ENCODE results near the gene TMEM212.
A peak's percentile ranks its signal among the peaks of the same experiment; 100 is the strongest.

Gene TMEM212

GRCh38 chr3:171842864-171843518 lies at the start of gene TMEM212:
TMEM212 (plus strand) TSS chr3:171843349; CDS start chr3:171843384, 35 bp downstream.
- Mint-ChIP-seq H3K36me3 (no peaks in the 10 kb centered on the region), H3K4me1 (no peaks in the 10 kb centered on the region), H3K4me3 (no peak within 1 kb of the TSS), H3K27ac (no peak within 1 kb of the TSS), H3K9me3 (no peaks in the 10 kb centered on the region), H3K27me3 (peaks cover 18% of the 10 kb centered on the region)
- ATAC-seq: no peak

DNA sequence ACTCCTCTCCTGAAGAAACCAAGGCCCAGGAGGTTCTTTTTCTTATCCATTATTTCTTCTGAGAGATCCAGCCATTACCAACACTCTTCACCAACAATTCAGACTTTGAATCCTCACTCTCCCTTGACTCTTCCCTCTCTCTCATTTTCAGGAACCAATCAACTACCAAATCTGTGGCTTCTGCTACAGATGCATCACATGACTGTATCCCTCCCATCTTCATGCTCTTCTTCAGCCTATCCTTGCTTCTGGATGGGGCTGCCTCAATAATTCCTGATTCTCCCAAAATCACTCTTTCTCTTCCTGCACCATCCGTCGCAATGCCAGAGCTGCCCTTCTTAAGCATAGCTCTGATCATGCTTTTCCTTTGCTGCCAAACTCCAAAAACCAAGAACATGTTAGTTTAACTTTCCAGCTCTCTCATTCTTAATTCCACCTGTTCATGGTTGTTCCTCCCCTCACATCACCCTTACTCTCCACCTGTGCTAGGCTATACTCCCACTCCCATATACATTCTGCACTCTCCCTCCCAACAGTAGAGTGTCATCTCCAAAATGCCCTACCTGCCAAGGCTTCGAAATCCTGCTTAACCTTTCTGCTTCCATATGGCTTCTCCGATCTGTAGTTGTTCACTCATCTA lies 46.4 kb upstream of the TMEM212 start:
- ATAC-seq: no peak
- no peaks in the 10 kb centered on the region for H3K9me3 Mint-ChIP-seq
- no peaks in the 10 kb centered on the region for H3K36me3 Mint-ChIP-seq
- no peak overlapping the region for H3K4me3 Mint-ChIP-seq
- no peak overlapping the region for H3K27ac Mint-ChIP-seq
- H3K4me1 Mint-ChIP-seq: no peaks in the 10 kb centered on the region
- peaks cover 8% of the 10 kb centered on the region for H3K27me3 Mint-ChIP-seq

DNA sequence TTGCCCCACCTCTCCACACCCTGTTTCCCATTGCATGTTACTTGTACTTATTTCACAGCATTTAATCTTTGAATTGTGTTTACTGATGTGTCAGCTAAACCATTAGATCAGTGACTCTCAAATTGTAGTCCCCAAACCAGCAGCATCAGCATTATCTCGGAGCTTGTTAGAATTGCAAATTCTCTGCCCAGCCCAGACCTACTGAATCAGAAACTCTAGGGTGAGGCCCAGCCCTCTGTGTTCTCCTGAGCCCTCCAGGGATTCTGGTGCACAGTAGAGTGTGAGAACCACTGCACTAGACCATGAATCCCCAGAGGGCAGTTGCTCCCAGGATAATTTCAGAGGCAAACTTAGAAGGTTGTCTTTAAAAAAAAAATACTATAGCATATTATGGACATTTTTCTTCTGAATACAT lies 45.9 kb upstream of the TMEM212 start:
- H3K36me3 Mint-ChIP-seq: no peaks in the 10 kb centered on the region
- no peak overlapping the region for H3K27ac Mint-ChIP-seq
- no peak overlapping the region for H3K4me3 Mint-ChIP-seq
- ATAC-seq: no peak
- H3K4me1 Mint-ChIP-seq: no peaks in the 10 kb centered on the region
- peaks cover 3% of the 10 kb centered on the region for H3K27me3 Mint-ChIP-seq
- no peaks in the 10 kb centered on the region for H3K9me3 Mint-ChIP-seq

- no peak overlapping the region for H3K4me3 Mint-ChIP-seq
- no peaks in the 10 kb centered on the region for H3K9me3 Mint-ChIP-seq
- H3K27me3 Mint-ChIP-seq: no peaks in the 10 kb centered on the region
- H3K27ac Mint-ChIP-seq: no peak overlapping the region
- ATAC-seq: no peak
- H3K36me3 Mint-ChIP-seq: no peaks in the 10 kb centered on the region
- H3K4me1 Mint-ChIP-seq: no peaks in the 10 kb centered on the region
These were observed 45.3 kb upstream of the TMEM212 start for GRCh38 chr3:171797873-171798272.

DNA sequence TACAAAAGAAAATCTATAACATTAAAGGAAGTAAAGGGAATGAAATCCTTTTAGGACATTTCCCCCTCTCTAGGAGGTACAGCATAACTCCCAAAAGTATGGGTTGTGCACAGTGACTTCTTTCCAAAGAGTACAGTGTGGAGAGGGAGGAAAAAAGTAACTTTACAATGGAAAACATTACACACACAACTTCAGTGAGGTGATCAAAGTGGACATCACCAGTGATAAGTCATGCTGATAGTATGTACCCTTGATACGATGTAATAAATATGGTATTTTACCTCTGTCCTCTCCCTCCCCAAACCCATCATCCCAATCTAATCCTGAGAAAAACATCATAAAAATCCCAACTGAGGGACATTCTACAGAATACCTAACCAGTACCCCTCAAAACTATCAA lies 43.6 kb upstream of the TMEM212 start:
- Mint-ChIP-seq H3K9me3 (no peaks in the 10 kb centered on the region), H3K27me3 (no peaks in the 10 kb centered on the region), H3K36me3 (no peaks in the 10 kb centered on the region), H3K27ac (no peak overlapping the region), H3K4me3 (no peak overlapping the region), H3K4me1 (no peaks in the 10 kb centered on the region)
- ATAC-seq: no peak

- ATAC-seq: no peak
- Mint-ChIP-seq H3K27me3 (peaks cover 2% of the 10 kb centered on the region), H3K36me3 (no peaks in the 10 kb centered on the region), H3K9me3 (no peaks in the 10 kb centered on the region), H3K4me1 (no peaks in the 10 kb centered on the region), H3K27ac (no peak overlapping the region), H3K4me3 (no peak overlapping the region)
These were observed 41.2 kb upstream of the TMEM212 start for GRCh38 chr3:171801738-171802589.

DNA sequence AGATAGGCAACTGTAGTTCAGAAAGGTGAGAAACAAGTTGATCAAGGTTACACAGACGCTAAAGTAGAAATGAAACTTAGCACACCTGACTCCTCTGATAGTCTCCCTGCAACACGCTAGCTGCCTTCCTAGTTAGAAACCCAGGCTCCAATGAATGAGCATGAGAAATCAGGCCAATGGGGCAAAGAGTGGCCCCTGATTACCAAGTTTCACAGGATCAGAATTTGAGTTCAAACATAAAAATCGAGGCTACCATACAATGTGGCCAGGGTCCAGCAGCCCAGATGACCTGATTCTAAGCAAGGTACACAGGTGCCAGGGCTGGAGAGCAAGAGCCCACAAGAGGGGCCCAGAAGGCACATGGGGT lies 40.6 kb upstream of the TMEM212 start:
- no peak for ATAC-seq
- H3K27me3 Mint-ChIP-seq: peaks cover 9% of the 10 kb centered on the region
- H3K27ac Mint-ChIP-seq: no peak overlapping the region
- no peaks in the 10 kb centered on the region for H3K36me3 Mint-ChIP-seq
- H3K9me3 Mint-ChIP-seq: no peaks in the 10 kb centered on the region
- no peak overlapping the region for H3K4me3 Mint-ChIP-seq
- no peaks in the 10 kb centered on the region for H3K4me1 Mint-ChIP-seq

DNA sequence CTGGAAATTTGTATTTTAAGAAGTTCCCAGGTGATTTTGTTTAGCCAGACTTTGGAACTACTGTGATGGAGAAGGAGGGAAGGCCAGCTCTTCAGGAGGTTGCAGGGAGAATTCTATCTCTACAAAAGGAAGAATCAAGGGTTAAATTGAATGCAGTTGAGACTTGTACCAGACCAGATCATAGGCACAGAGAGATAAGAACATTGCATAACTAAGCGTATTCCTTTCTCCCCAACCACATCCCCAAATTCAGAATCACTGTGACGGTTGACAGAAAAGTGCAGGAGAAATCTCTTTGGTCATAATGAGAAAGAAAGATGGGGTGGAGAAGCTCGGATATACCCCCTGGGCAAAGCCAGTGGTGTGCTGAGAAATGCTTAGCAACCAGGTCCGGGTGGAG lies 40.1 kb upstream of the TMEM212 start:
- no peak for ATAC-seq
- Mint-ChIP-seq H3K4me1 (no peaks in the 10 kb centered on the region), H3K9me3 (peaks cover 3% of the 10 kb centered on the region), H3K4me3 (no peak overlapping the region), H3K36me3 (no peaks in the 10 kb centered on the region), H3K27ac (no peak overlapping the region), H3K27me3 (peaks cover 13% of the 10 kb centered on the region)

- ATAC-seq: no peak
- Mint-ChIP-seq H3K4me3 (no peak overlapping the region), H3K27ac (no peak overlapping the region), H3K27me3 (peaks cover 25% of the 10 kb centered on the region), H3K36me3 (no peaks in the 10 kb centered on the region), H3K9me3 (peaks cover 3% of the 10 kb centered on the region), H3K4me1 (peaks cover 7% of the 10 kb centered on the region)
These were observed 38.3 kb upstream of the TMEM212 start for GRCh38 chr3:171804618-171805389.

DNA sequence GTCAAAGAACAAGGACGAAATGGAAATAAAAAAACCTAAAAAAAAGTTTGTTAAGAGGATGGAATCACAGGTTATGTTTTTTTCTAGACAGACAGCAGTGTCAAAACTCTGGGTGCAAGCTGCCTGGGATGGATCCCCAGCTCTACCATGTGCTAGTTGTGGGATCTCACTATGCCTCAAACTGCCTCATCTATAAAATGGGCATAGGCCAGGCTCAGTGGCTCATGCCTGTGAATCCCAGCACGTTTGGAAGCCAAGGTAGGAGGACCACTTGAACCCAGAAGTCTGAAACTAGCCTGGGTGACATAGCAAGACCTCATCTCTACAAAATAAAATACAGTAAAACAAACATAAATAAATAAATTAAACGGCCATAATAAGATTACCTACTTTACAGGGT lies 37.5 kb upstream of the TMEM212 start:
- ATAC-seq: no peak
- H3K27me3 Mint-ChIP-seq: peaks cover 33% of the 10 kb centered on the region
- no peaks in the 10 kb centered on the region for H3K36me3 Mint-ChIP-seq
- peaks cover 3% of the 10 kb centered on the region for H3K9me3 Mint-ChIP-seq
- peaks cover 10% of the 10 kb centered on the region for H3K4me1 Mint-ChIP-seq
- no peak overlapping the region for H3K4me3 Mint-ChIP-seq
- H3K27ac Mint-ChIP-seq: no peak overlapping the region

DNA sequence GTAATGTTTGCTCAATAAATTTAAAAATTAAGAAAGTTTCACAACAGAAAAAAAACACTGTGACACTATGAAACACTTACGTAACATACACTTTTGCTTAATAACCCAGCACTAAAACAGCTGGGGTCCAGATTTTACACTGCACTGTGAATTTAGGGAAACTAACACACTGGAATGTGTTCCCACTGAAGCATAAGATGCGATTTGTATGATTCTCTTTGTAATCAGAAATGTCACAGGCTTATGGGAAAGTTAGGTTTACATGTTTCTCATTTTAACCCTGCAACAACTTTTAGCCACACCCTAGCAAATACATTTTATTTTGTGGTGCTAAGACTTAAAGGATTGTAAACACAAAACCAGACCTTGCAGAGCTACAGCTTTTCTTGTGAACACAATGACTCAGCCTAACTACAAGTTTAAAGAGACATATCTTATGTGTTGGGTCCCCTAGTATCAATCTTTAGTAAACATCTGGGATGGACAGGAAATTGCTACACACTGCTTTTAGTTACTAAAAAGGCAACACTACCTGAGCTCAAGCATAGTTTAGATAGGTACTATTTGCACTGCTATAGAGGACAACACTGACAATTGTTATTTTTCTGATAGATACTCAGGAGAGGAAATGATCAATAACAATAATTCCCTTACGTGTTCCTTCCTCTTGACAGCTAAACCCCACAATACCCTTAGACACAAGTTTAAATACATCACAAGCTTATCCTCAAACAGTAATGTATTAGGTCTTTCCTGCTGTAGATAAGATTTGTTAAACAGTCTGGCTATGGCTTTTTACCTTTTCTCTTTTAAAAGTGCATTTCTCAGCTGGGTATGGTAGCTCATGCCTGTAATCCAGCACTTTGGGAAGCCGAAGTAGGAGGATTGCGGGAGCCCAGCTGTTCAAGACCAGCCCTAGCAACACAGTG lies 36.7 kb upstream of the TMEM212 start:
- peaks cover 3% of the 10 kb centered on the region for H3K9me3 Mint-ChIP-seq
- H3K36me3 Mint-ChIP-seq: no peaks in the 10 kb centered on the region
- no peak for ATAC-seq
- H3K27me3 Mint-ChIP-seq: peaks cover 41% of the 10 kb centered on the region
- H3K4me1 Mint-ChIP-seq: peaks cover 10% of the 10 kb centered on the region
- H3K27ac Mint-ChIP-seq: no peak overlapping the region
- no peak overlapping the region for H3K4me3 Mint-ChIP-seq

- Mint-ChIP-seq H3K4me1 (peaks cover 10% of the 10 kb centered on the region), H3K36me3 (no peaks in the 10 kb centered on the region), H3K27ac (no peak overlapping the region), H3K9me3 (peaks cover 3% of the 10 kb centered on the region), H3K27me3 (peaks cover 46% of the 10 kb centered on the region), H3K4me3 (no peak overlapping the region)
- ATAC-seq: no peak
These were observed 35.9 kb upstream of the TMEM212 start for GRCh38 chr3:171807129-171807675.

DNA sequence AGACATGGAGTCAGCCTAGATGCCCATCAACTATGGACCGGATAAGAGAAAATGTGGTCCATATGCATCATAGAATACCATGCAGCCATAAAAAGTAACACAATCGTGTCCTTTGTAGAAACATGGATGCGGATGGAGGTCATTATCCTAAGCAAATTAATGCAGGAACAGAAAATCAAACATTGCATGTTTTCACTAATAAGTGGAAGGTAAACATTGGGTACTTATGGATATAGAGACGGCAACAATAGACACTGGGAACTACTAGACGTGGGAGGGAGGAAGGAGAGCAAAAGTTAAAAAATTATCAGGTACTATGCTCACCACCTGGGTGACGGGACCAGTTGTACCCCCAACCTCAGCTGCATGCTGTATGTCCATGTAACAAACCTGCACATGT lies 35.3 kb upstream of the TMEM212 start:
- Mint-ChIP-seq H3K4me3 (no peak overlapping the region), H3K4me1 (peaks cover 10% of the 10 kb centered on the region), H3K9me3 (peaks cover 3% of the 10 kb centered on the region), H3K27ac (no peak overlapping the region), H3K36me3 (no peaks in the 10 kb centered on the region), H3K27me3 (peaks cover 46% of the 10 kb centered on the region)
- no peak for ATAC-seq

DNA sequence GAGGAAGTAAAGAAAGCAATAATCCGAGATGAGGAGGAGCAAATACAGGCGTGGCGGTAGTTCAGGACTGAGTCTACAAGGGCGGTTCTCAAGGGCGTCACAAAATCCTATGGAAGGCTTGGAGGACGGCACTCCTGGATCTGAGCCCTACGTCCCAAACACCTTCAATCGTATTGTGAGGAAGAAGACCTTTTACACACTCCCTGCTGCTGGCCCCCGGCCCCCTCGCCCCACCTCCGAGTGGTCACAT lies 33.6 kb upstream of the TMEM212 start:
- Mint-ChIP-seq H3K27ac (no peak overlapping the region), H3K4me3 (peak overlapping the region; percentile 56), H3K36me3 (no peaks in the 10 kb centered on the region), H3K4me1 (peaks cover 10% of the 10 kb centered on the region), H3K27me3 (peaks cover 46% of the 10 kb centered on the region), H3K9me3 (peaks cover 3% of the 10 kb centered on the region)
- ATAC-seq: no peak
